Upper lobe of left lung (tissue), 4 donors: Measurements from ENCODE around the gene ARF6.

Source experiments
- CTCF ChIP-seq, 6 experiments: fragments of 450-650 bp in 4 of 6; fragments of 200-600 bp in 2 of 6; sonication (generic) in 2 of 6; IDR thresholded peaks; one replicate each; pipeline ENCODE4 v1.5.1; 2016 to 2019; ENCODE audit warnings: antibody characterized with exemption in 6 of 6
- EP300 ChIP-seq, 4 donors: sonication (generic); formaldehyde crosslinking; IDR thresholded peaks; one replicate each; pipeline ENCODE4 v1.5.1; 2017; ENCODE audit warnings: antibody characterized with exemption in 4 of 4, control low read depth in 2 of 4

GRCh38 chr14:49923881-49924280 is 31.0 kb downstream of the ARF6 start:
- TF ChIP-seq EP300 (IDR thresholded peaks at IDR 0.05) (no peak), CTCF (IDR thresholded peaks at IDR 0.05) (no peak)
